WTC11 (cell line): ENCODE results near the gene PIWIL4. TPM values are rescaled to one million over a fixed set of nuclear protein-coding genes. Genes with fewer than 3 reads are reported as not detected.

Experiments
- ATAC-seq: fragments of 200-7000 bp; cut with Tn5 transposase; 2 replicates; pipeline ENCODE4 v1.10.0; 2021; ENCODE audit warnings: mild to moderate bottlenecking, moderate library complexity
- CTCF ChIA-PET: fragments of 300-600 bp; sonication (Branson Sonifier 250); formaldehyde crosslinking; loops from one replicate; lab custom pipeline; 2021; ENCODE audit warnings: antibody characterized with exemption; lab: Charles Lee
- POLR2A ChIA-PET: fragments of 350-600 bp; sonication (Branson Sonifier 250); formaldehyde crosslinking; loops from one replicate; lab custom pipeline; 2021; ENCODE audit warnings: antibody characterized with exemption; lab: Charles Lee
- DNase-seq: peaks from one replicate; pipeline ENCODE4 v3.0.0; 2021; ENCODE audit warnings: low spot score
- H3K27ac Mint-ChIP-seq: 2 replicates; pipeline ENCODE4 v1.8.0; 2021; ENCODE audit warnings: mixed read lengths
- H3K27me3 Mint-ChIP-seq: 2 replicates; pipeline ENCODE4 v1.8.0; 2021; ENCODE audit warnings: low read depth, mild to moderate bottlenecking, moderate library complexity, mixed read lengths
- H3K36me3 Mint-ChIP-seq: 2 replicates; pipeline ENCODE4 v1.8.0; 2021; ENCODE audit warnings: mixed read lengths
- H3K4me1 Mint-ChIP-seq: 2 replicates; pipeline ENCODE4 v1.8.0; 2022; ENCODE audit warnings: mixed read lengths
- H3K4me3 Mint-ChIP-seq: 2 replicates; pipeline ENCODE4 v1.8.0; 2021; ENCODE audit warnings: mild to moderate bottlenecking, moderate library complexity, mixed read lengths
- H3K9me3 Mint-ChIP-seq: 2 replicates; pipeline ENCODE4 v1.8.0; 2021; ENCODE audit warnings: mixed read lengths
- AFF4 ChIP-seq: sonication (generic); formaldehyde crosslinking; IDR thresholded peaks from 2 replicates; pipeline ENCODE4 v1.8.1; 2023; ENCODE audit warnings: mild to moderate bottlenecking, missing genetic modification reagents, borderline replicate concordance
- CBFB ChIP-seq: sonication (generic); formaldehyde crosslinking; IDR thresholded peaks from 2 replicates; pipeline ENCODE4 v1.8.1; 2022; ENCODE audit warnings: mild to moderate bottlenecking, low read depth, missing genetic modification reagents
- E2F4 ChIP-seq: sonication (generic); formaldehyde crosslinking; IDR thresholded peaks from 2 replicates; pipeline ENCODE4 v1.8.1; 2022; ENCODE audit warnings: low read depth, mild to moderate bottlenecking, moderate library complexity, missing genetic modification reagents, borderline replicate concordance
- MYBL2 ChIP-seq: sonication (generic); formaldehyde crosslinking; IDR thresholded peaks from 2 replicates; pipeline ENCODE4 v1.8.1; 2023; ENCODE audit warnings: mild to moderate bottlenecking, moderate library complexity, missing genetic modification reagents
- OVOL2 ChIP-seq: fragments of 250-450 bp; sonication (Bioruptor Pico); IDR thresholded peaks from 2 replicates; pipeline ENCODE4 v1.9.0; 2021; ENCODE audit warnings: mild to moderate bottlenecking, borderline replicate concordance
- PRDM15 ChIP-seq: sonication (generic); formaldehyde crosslinking; IDR thresholded peaks from 2 replicates; pipeline ENCODE4 v1.8.0; 2022; ENCODE audit warnings: missing genetic modification reagents
- RORB ChIP-seq: fragments of 250-450 bp; sonication (Bioruptor Pico); IDR thresholded peaks from 2 replicates; pipeline ENCODE4 v1.9.0; 2021; ENCODE audit warnings: mild to moderate bottlenecking
- SMAD3 ChIP-seq: sonication (generic); formaldehyde crosslinking; IDR thresholded peaks from 2 replicates; pipeline ENCODE4 v1.8.0; 2022; ENCODE audit warnings: missing genetic modification reagents, mild to moderate bottlenecking, borderline replicate concordance
- ZNF263 ChIP-seq: sonication (generic); formaldehyde crosslinking; IDR thresholded peaks from 2 replicates; pipeline ENCODE4 v1.8.1; 2022; ENCODE audit warnings: low read depth, mild to moderate bottlenecking, moderate library complexity, missing genetic modification reagents
- ZNF671 ChIP-seq: fragments of 250-450 bp; sonication (Bioruptor Pico); IDR thresholded peaks from 2 replicates; pipeline ENCODE4 v1.8.0; 2021; ENCODE audit warnings: mild to moderate bottlenecking
- total RNA-seq: library from RNA; stranded (reverse); gene quantifications from 3 replicates; pipeline ENCODE4 v1.2.3, GENCODE V29; 2021
- TF ChIP-seq, protein P1 (sequence below): fragments of 250-450 bp; sonication (Bioruptor Pico); IDR thresholded peaks from 2 replicates; pipeline ENCODE4 v1.9.0; 2021; ENCODE audit warnings: moderate library complexity, mild to moderate bottlenecking, inconsistent platforms, borderline replicate concordance
- TF ChIP-seq, protein P2 (sequence below): fragments of 250-450 bp; sonication (Bioruptor Pico); IDR thresholded peaks from 2 replicates; pipeline ENCODE4 v1.9.0; 2021; ENCODE audit warnings: mild to moderate bottlenecking
- TF ChIP-seq, protein P3 (sequence below): sonication (generic); formaldehyde crosslinking; IDR thresholded peaks from 2 replicates; pipeline ENCODE4 v1.8.0; 2022; ENCODE audit warnings: mild to moderate bottlenecking, missing genetic modification reagents
- TF ChIP-seq, protein P4 (sequence below): sonication (generic); formaldehyde crosslinking; IDR thresholded peaks from 2 replicates; pipeline ENCODE4 v1.8.1; 2022; ENCODE audit warnings: low read depth, missing genetic modification reagents, borderline replicate concordance

The PIWIL4 gene
- total RNA-seq, 1 experiment from 2014 or later = 0.33 TPM

DNA sequence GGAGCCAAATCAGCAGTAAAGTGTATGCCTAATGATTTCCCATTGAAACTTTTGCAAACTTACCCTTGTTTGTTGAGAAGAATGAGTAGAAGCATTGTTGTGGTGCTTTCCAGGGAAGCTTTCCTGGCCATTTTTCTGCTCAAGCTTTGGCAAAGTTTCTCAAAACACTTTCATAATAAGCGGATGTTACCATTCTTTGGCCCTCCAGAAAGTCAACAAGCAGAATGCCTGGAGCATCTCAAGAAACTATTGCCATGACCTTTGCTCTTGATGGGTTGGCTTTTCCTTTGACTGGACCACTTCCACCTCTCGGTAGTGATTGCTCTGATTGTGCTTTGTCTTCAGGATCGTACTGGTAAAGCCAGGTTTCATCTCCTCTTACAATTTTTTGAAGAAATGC lies 10.7 kb downstream of the PIWIL4 start:
- DNase-seq (no peak), ATAC-seq (no peak)
- Mint-ChIP-seq H3K36me3 (no peaks in the 10 kb centered on the region), H3K4me3 (no peak overlapping the region), H3K4me1 (no peaks in the 10 kb centered on the region), H3K27me3 (peaks cover 38% of the 10 kb centered on the region), H3K9me3 (0 out of 2 replicates have a peak, but pooled peaks cover 2% of the 10 kb centered on the region), H3K27ac (no peak overlapping the region)
- ChIA-PET CTCF (no interaction called here), POLR2A (no interaction called here)
- TF ChIP-seq E2F4 (no peak), RORB (CRISPR knock-in tag) (no peak), CBFB (CRISPR knock-in tag) (no peak), OVOL2 (CRISPR knock-in tag) (no peak), AFF4 (CRISPR knock-in tag) (no peak), SMAD3 (CRISPR knock-in tag) (no peak), PRDM15 (CRISPR knock-in tag) (no peak), ZNF263 (CRISPR knock-in tag) (no peak), MYBL2 (CRISPR knock-in tag) (no peak), ZNF671 (CRISPR knock-in tag) (no peak)
- TF ChIP-seq, protein P1, sequence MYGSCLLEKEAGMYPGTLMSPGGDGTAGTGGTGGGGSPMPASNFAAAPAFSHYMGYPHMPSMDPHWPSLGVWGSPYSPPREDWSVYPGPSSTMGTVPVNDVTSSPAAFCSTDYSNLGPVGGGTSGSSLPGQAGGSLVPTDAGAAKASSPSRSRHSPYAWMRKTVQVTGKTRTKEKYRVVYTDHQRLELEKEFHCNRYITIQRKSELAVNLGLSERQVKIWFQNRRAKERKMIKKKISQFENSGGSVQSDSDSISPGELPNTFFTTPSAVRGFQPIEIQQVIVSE (CRISPR knock-in tag) = no peak
- TF ChIP-seq, protein P2, sequence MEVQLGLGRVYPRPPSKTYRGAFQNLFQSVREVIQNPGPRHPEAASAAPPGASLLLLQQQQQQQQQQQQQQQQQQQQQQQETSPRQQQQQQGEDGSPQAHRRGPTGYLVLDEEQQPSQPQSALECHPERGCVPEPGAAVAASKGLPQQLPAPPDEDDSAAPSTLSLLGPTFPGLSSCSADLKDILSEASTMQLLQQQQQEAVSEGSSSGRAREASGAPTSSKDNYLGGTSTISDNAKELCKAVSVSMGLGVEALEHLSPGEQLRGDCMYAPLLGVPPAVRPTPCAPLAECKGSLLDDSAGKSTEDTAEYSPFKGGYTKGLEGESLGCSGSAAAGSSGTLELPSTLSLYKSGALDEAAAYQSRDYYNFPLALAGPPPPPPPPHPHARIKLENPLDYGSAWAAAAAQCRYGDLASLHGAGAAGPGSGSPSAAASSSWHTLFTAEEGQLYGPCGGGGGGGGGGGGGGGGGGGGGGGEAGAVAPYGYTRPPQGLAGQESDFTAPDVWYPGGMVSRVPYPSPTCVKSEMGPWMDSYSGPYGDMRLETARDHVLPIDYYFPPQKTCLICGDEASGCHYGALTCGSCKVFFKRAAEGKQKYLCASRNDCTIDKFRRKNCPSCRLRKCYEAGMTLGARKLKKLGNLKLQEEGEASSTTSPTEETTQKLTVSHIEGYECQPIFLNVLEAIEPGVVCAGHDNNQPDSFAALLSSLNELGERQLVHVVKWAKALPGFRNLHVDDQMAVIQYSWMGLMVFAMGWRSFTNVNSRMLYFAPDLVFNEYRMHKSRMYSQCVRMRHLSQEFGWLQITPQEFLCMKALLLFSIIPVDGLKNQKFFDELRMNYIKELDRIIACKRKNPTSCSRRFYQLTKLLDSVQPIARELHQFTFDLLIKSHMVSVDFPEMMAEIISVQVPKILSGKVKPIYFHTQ = no peak
- TF ChIP-seq, protein P3, sequence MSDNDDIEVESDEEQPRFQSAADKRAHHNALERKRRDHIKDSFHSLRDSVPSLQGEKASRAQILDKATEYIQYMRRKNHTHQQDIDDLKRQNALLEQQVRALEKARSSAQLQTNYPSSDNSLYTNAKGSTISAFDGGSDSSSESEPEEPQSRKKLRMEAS (CRISPR knock-in tag) = no peak
- TF ChIP-seq, protein P4, sequence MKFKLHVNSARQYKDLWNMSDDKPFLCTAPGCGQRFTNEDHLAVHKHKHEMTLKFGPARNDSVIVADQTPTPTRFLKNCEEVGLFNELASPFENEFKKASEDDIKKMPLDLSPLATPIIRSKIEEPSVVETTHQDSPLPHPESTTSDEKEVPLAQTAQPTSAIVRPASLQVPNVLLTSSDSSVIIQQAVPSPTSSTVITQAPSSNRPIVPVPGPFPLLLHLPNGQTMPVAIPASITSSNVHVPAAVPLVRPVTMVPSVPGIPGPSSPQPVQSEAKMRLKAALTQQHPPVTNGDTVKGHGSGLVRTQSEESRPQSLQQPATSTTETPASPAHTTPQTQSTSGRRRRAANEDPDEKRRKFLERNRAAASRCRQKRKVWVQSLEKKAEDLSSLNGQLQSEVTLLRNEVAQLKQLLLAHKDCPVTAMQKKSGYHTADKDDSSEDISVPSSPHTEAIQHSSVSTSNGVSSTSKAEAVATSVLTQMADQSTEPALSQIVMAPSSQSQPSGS (CRISPR knock-in tag) = no peak
